Osteoblast (primary cell): ENCODE results near the gene SCD. TPM values are rescaled to one million over a fixed set of nuclear protein-coding genes. Genes with fewer than 3 reads are reported as not detected.

Source experiments
- DNase-seq: peaks from one replicate; pipeline ENCODE4 v3.0.0; 2011; ENCODE audit warnings: low spot score, mixed read lengths; ENCODE audit not compliant: insufficient read length; ENCODE audit errors: missing footprints
- H2AFZ ChIP-seq: 2 replicates; pipeline ENCODE4 v1.6.0; 2011; ENCODE audit warnings: mild to moderate bottlenecking, low read length
- H3K27ac ChIP-seq: 2 replicates; pipeline ENCODE4 v1.5.1; 2011; ENCODE audit warnings: mild to moderate bottlenecking, low read depth, low read length, moderate library complexity
- H3K27me3 ChIP-seq: 2 replicates; pipeline ENCODE4 v1.6.0; 2012; ENCODE audit warnings: mild to moderate bottlenecking, control low read depth, inconsistent platforms, low read length, moderate library complexity; ENCODE audit not compliant: insufficient read depth
- H3K36me3 ChIP-seq: 2 replicates; pipeline ENCODE4 v1.5.1; 2011; ENCODE audit warnings: mild to moderate bottlenecking, low read length, control low read depth, moderate library complexity; ENCODE audit not compliant: insufficient read depth
- H3K4me1 ChIP-seq: 2 replicates; pipeline ENCODE4 v1.5.1; 2011; ENCODE audit warnings: mild to moderate bottlenecking, low read length, control low read depth, moderate library complexity; ENCODE audit not compliant: insufficient read depth
- H3K4me2 ChIP-seq: 2 replicates; pipeline ENCODE4 v1.6.0; 2011; ENCODE audit warnings: mild to moderate bottlenecking, low read length; ENCODE audit not compliant: insufficient read depth
- H3K4me3 ChIP-seq: fragments of 200-600 bp; sonication (generic); 3 replicates; pipeline ENCODE4 v1.5.1; 2012; ENCODE audit warnings: mild to moderate bottlenecking, low read length, inconsistent platforms; ENCODE audit not compliant: insufficient read depth
- H3K79me2 ChIP-seq: 2 replicates; pipeline ENCODE4 v1.6.0; 2012; ENCODE audit warnings: mild to moderate bottlenecking, low read length, control low read depth, inconsistent platforms; ENCODE audit not compliant: insufficient read depth
- H3K9me3 ChIP-seq: 2 replicates; pipeline ENCODE4 v1.5.1; 2011; ENCODE audit warnings: low read depth, low read length, control low read depth
- H4K20me1 ChIP-seq: 2 replicates; pipeline ENCODE4 v1.6.0; 2012; ENCODE audit warnings: mild to moderate bottlenecking, low read length, control low read depth; ENCODE audit not compliant: insufficient read depth
- total RNA-seq: library from RNA; depleted of rRNA; stranded (reverse); fragments of >200 nt; gene quantifications from 2 replicates; pipeline ENCODE4 v1.2.3, GENCODE V29; 2012
- TF ChIP-seq, protein P1 (sequence below): IDR thresholded peaks from 2 replicates; pipeline ENCODE4 v1.5.1; 2011; ENCODE audit warnings: mild to moderate bottlenecking, low read depth, low read length, moderate library complexity; ENCODE audit errors: extremely low read depth

The SCD gene
- total RNA-seq, 1 donor: 672 TPM

DNA sequence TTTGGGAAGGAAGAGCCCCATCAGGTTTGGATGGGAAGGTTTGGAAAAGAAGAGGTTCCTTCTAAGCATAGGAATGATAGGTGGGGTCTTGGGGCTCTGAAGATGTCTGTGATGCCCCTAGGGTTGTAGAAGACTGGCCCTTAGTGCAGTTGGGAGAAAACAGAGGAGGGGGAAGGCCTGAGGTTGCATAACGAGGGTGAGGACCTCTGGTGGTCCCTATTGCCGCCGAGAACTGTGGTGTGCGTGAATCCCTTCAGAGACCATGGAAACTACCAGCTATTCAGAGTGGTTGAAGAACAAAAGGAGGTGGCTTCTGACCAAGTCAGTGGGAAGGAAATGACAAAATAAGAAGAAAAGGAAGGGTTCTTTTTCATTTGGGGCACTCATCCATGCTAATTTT is 13.9 kb upstream of the SCD start:
- no peak for DNase-seq
- Histone ChIP-seq H2AFZ (no peak overlapping the region), H4K20me1 (no peaks in the 10 kb centered on the region), H3K27me3 (peaks cover 54% of the 10 kb centered on the region), H3K9me3 (no peaks in the 10 kb centered on the region), H3K4me3 (no peak overlapping the region), H3K36me3 (no peaks in the 10 kb centered on the region), H3K4me1 (no peaks in the 10 kb centered on the region), H3K79me2 (no peaks in the 10 kb centered on the region), H3K4me2 (no peak overlapping the region), H3K27ac (no peak overlapping the region)
- TF ChIP-seq, protein P1, sequence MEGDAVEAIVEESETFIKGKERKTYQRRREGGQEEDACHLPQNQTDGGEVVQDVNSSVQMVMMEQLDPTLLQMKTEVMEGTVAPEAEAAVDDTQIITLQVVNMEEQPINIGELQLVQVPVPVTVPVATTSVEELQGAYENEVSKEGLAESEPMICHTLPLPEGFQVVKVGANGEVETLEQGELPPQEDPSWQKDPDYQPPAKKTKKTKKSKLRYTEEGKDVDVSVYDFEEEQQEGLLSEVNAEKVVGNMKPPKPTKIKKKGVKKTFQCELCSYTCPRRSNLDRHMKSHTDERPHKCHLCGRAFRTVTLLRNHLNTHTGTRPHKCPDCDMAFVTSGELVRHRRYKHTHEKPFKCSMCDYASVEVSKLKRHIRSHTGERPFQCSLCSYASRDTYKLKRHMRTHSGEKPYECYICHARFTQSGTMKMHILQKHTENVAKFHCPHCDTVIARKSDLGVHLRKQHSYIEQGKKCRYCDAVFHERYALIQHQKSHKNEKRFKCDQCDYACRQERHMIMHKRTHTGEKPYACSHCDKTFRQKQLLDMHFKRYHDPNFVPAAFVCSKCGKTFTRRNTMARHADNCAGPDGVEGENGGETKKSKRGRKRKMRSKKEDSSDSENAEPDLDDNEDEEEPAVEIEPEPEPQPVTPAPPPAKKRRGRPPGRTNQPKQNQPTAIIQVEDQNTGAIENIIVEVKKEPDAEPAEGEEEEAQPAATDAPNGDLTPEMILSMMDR: no peak

DNA sequence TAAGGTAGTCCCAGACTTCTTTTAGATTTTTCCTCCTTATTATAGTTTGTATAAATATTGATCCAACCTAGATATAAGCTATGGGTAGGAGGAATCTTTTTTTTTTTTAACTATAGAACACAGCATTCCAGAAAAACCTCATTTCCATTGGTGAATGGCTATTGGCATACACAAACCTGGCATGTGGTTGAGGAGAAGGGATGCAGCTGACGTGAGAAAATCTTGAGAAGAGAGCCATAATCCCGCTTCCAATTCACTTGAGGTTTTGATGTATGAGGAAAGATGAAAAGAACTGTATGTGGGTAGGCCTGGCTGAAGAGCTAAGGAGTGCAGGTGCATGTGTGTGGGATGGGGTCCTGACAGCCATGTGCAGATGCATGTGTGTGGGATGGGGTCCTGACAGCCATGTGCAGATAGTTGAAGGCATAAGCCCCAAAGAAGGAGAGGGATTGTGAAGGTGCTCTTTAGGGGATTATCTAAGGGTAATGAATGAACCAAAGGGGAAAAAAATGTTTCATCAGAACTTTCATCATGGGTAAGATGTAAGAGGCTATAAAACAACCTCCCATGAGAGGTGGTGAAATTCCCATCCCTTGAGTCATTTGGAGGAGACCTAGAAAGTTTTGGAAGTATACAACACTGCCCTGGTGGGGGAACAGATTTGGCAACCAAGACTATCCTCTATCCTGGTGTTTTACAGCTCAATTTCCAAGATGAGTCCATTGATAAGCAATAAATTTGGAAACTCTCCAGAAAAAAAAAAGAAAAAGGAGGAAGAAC is 13.2 kb upstream of the SCD start:
- Histone ChIP-seq H3K4me3 (no peak overlapping the region), H3K9me3 (no peaks in the 10 kb centered on the region), H3K27me3 (peaks cover 49% of the 10 kb centered on the region), H3K4me2 (no peak overlapping the region), H2AFZ (no peak overlapping the region), H3K79me2 (no peaks in the 10 kb centered on the region), H3K36me3 (no peaks in the 10 kb centered on the region), H4K20me1 (no peaks in the 10 kb centered on the region), H3K27ac (no peak overlapping the region), H3K4me1 (no peaks in the 10 kb centered on the region)
- peak; percentile 60 for DNase-seq
- TF ChIP-seq, protein P1: no peak

DNA sequence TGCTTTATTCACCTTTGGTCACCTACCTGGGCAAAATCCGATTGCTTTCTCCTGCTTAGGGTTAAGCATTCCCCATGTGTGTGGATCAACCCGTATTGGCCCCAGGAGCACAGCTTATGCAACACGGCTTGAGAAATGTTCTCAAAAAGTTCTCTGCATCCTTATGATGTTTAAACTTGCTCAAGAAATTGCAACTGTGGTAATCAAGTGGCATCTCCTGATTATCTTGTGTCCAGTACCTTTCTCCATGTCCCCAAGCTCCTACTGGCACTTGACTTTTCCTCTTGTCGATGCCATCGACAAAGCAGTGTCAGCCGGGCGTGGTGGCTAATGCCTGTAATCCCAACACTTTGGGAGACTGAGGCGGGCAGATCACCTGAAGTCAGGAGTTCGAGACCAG is 12.3 kb upstream of the SCD start:
- Histone ChIP-seq H3K4me1 (no peaks in the 10 kb centered on the region), H3K79me2 (no peaks in the 10 kb centered on the region), H3K27me3 (peaks cover 44% of the 10 kb centered on the region), H3K4me3 (no peak overlapping the region), H3K4me2 (no peak overlapping the region), H3K36me3 (no peaks in the 10 kb centered on the region), H3K27ac (no peak overlapping the region), H2AFZ (no peak overlapping the region), H4K20me1 (no peaks in the 10 kb centered on the region), H3K9me3 (no peaks in the 10 kb centered on the region)
- no peak for DNase-seq
- TF ChIP-seq, protein P1: no peak

DNA sequence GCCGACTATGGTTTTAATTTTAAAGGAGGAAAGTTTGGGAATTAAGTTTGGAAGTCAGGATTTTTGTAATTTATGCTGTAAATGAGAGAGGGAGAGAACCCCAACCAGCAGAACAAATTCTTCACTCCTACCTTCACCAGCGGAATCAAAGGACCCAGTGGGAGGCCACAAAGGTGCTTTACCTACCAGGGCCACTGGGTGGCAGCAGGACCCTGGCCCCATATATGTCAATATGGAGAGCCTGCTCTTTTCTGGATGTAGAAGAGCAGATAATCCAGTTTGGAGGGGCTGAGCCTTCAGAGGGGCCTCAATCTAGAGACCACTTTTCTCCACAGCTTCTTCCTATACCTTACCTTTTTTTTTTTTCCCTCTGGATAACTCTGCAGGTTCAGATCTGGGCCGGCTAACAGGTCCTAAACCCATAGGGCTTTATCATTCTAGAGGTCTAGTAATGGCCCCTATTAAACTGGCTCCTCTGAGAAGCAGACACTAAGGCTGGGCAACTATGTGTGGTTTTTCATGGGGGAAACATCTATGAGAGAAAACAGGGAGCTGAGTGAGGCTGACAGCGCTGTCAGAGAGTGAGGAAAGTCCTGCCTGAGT is 8.5 kb upstream of the SCD start:
- H2AFZ ChIP-seq: no peak overlapping the region
- no peaks in the 10 kb centered on the region for H3K9me3 ChIP-seq
- peaks cover 30% of the 10 kb centered on the region for H3K27me3 ChIP-seq
- H3K4me3 ChIP-seq: no peak overlapping the region
- H4K20me1 ChIP-seq: no peaks in the 10 kb centered on the region
- H3K4me2 ChIP-seq: no peak overlapping the region
- no peaks in the 10 kb centered on the region for H3K4me1 ChIP-seq
- peak; percentile 87 for DNase-seq
- no peak overlapping the region for H3K27ac ChIP-seq
- no peaks in the 10 kb centered on the region for H3K36me3 ChIP-seq
- TF ChIP-seq, protein P1: peak; percentile 89
- H3K79me2 ChIP-seq: no peaks in the 10 kb centered on the region
